ENCODE results near the gene TENT4A. TPM values are rescaled to one million over a fixed set of nuclear protein-coding genes. Genes with fewer than 3 reads are reported as not detected.
A peak's percentile ranks its signal among the peaks of the same experiment; 100 is the strongest.

The TENT4A gene
- total and polyA plus RNA-seq, 2 experiments from 2014 or later, result 6.8 to 14.1 TPM

- WGBS (ENCODE audit: low lambda C conversion rate, missing lambda C conversion rate), result 85% methylated on average over 13 of the region's 13 CpGs
- Histone ChIP-seq H3K36me3 (replicated peaks; ENCODE audit: insufficient read depth, low read depth) (no peaks in the 10 kb centered on the region), H3K27me3 (no peaks in the 10 kb centered on the region), H3K4me1 (ENCODE audit: insufficient read depth) (peaks cover 9% of the 10 kb centered on the region), H2AFZ (no peak overlapping the region), H3K4me2 (no peak overlapping the region), H3K9me3 (ENCODE audit: low read depth) (no peaks in the 10 kb centered on the region), H4K20me1 (ENCODE audit: insufficient read depth, poor library complexity, severe bottlenecking) (peaks cover 13% of the 10 kb centered on the region), H3K4me3 (no peak overlapping the region), H3K9me2 (replicated peaks; ENCODE audit: insufficient read depth) (no peaks in the 10 kb centered on the region), H3K27ac (no peak overlapping the region), H3K79me2 (peaks cover 14% of the 10 kb centered on the region)
- no peak for TF ChIP-seq CTCF (IDR thresholded peaks at IDR 0.05; ENCODE audit: poor library complexity)
- TF ChIP-seq EZH2 (IDR thresholded peaks at IDR 0.05; ENCODE audit: borderline replicate concordance), result no peak
- no peak for TF ChIP-seq EZH2phosphoT487 (IDR thresholded peaks at IDR 0.05; ENCODE audit: low read depth, severe bottlenecking, unreplicated experiment)
- no peak for DNase-seq (ENCODE audit: low spot score)
These were observed 2.5 kb upstream of the TENT4A start for GRCh38 chr5:6710551-6711318.

- peaks cover 18% of the 10 kb centered on the region for H3K4me1 ChIP-seq (ENCODE audit: insufficient read depth)
These were observed 1.7 kb upstream of the TENT4A start for GRCh38 chr5:6711409-6712141.

DNA sequence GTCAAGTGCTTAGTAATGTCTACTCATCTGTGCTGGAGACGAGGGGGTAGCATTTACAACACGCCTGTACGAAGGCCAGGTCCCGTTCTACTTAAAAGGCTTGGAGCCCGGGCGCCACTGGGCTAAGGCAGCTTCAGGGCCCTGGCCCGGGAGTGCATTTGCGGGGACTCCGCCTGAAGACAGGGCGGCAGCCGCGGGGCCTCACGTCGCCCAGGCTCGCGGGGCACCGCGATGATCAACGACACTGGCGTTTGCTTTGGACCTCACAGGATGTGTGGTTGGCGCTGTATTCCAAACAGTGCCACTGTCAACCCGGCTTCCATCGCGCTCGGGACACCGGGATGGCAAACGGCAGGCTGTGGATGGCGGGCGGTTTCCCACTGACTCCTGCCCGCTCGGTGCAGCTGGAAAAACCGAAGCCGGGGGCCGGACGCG is 1.1 kb upstream of the TENT4A start:
- Histone ChIP-seq H3K36me3 (replicated peaks; ENCODE audit: insufficient read depth, low read depth) (no peaks in the 10 kb centered on the region), H3K4me3 (peak overlapping the region; percentile 84), H3K27me3 (no peaks in the 10 kb centered on the region), H3K9me2 (replicated peaks; ENCODE audit: insufficient read depth) (no peaks in the 10 kb centered on the region), H3K4me2 (peak overlapping the region; percentile 93), H3K79me2 (peaks cover 28% of the 10 kb centered on the region), H3K9me3 (ENCODE audit: low read depth) (no peaks in the 10 kb centered on the region), H2AFZ (peak overlapping the region; percentile 96), H3K27ac (peak overlapping the region; percentile 95), H3K4me1 (ENCODE audit: insufficient read depth) (peaks cover 22% of the 10 kb centered on the region), H4K20me1 (ENCODE audit: insufficient read depth, poor library complexity, severe bottlenecking) (peaks cover 27% of the 10 kb centered on the region)
- WGBS (ENCODE audit: low lambda C conversion rate, missing lambda C conversion rate), result 1% methylated on average over 36 of the region's 36 CpGs
- TF ChIP-seq EZH2 (IDR thresholded peaks at IDR 0.05; ENCODE audit: borderline replicate concordance) (no peak), CTCF (IDR thresholded peaks at IDR 0.05; ENCODE audit: poor library complexity) (peak; percentile 21), EZH2phosphoT487 (IDR thresholded peaks at IDR 0.05; ENCODE audit: low read depth, severe bottlenecking, unreplicated experiment) (no peak)
- peak; percentile 75 for DNase-seq (ENCODE audit: low spot score)

More at GRCh38 chr5:6711409-6712141, 1.7 kb upstream of the TENT4A start:
- no peaks in the 10 kb centered on the region for H3K9me2 ChIP-seq (replicated peaks; ENCODE audit: insufficient read depth)
- TF ChIP-seq EZH2 (IDR thresholded peaks at IDR 0.05; ENCODE audit: borderline replicate concordance) (no peak), EZH2phosphoT487 (IDR thresholded peaks at IDR 0.05; ENCODE audit: low read depth, severe bottlenecking, unreplicated experiment) (no peak), CTCF (IDR thresholded peaks at IDR 0.05; ENCODE audit: poor library complexity) (no peak)
- peak overlapping the region; percentile 84 for H3K4me3 ChIP-seq
- peaks cover 21% of the 10 kb centered on the region for H4K20me1 ChIP-seq (ENCODE audit: insufficient read depth, poor library complexity, severe bottlenecking)
- no peaks in the 10 kb centered on the region for H3K36me3 ChIP-seq (replicated peaks; ENCODE audit: insufficient read depth, low read depth)
- H2AFZ ChIP-seq, result peak overlapping the region; percentile 96
- 52% methylated on average over 15 of the region's 15 CpGs for WGBS (ENCODE audit: low lambda C conversion rate, missing lambda C conversion rate)
- DNase-seq (ENCODE audit: low spot score), result no peak
- H3K9me3 ChIP-seq (ENCODE audit: low read depth), result no peaks in the 10 kb centered on the region
- no peaks in the 10 kb centered on the region for H3K27me3 ChIP-seq
- peak overlapping the region; percentile 95 for H3K27ac ChIP-seq
- H3K79me2 ChIP-seq, result peaks cover 22% of the 10 kb centered on the region
- peak overlapping the region; percentile 93 for H3K4me2 ChIP-seq

Measured in hepatocyte (in vitro differentiated cells).